GM12878 (cell line): ENCODE measurements around the gene GJB4. TPM values are rescaled to one million over a fixed set of nuclear protein-coding genes. Genes with fewer than 3 reads are reported as not detected.

Experiments
- ATAC-seq: fragments of 200-7000 bp; cut with Tn5 transposase; 3 replicates; pipeline ENCODE4 v1.9.1; 2020; ENCODE audit warnings: mild to moderate bottlenecking, moderate library complexity
- BruUV-seq: library from RNA; stranded (reverse); fragments of 400-500 nt; replicated peaks from 2 replicates; lab custom pipeline; 2021; lab: Mats Ljungman, UMichigan
- CTCF ChIA-PET: fragments of 300-600 bp; sonication (Branson Sonifier 250); formaldehyde crosslinking; extraction: SDS; loops from one replicate; lab custom pipeline; 2021; ENCODE audit warnings: inconsistent platforms; lab: Yijun Ruan, JAX
- POLR2A ChIA-PET: fragments of 350-600 bp; formaldehyde crosslinking; extraction: SDS; loops from one replicate; lab custom pipeline; 2021; ENCODE audit warnings: inconsistent platforms; lab: Charles Lee
- RAD21 ChIA-PET: fragments of 300-600 bp; sonication (Branson Sonifier 250); formaldehyde crosslinking; loops from one replicate; lab custom pipeline; 2023; ENCODE audit warnings: antibody characterized with exemption; ENCODE audit not compliant: unreplicated experiment; lab: Charles Lee
- SMC1A ChIA-PET: fragments of 300-600 bp; sonication (Branson Sonifier 250); formaldehyde crosslinking; loops from one replicate; lab custom pipeline; 2023; ENCODE audit not compliant: unreplicated experiment, uncharacterized antibody; lab: Charles Lee
- DNase-seq: peaks from one replicate; pipeline ENCODE4 v3.0.0-alpha.2; 2011; ENCODE audit warnings: low read depth, low spot score
- FAIRE-seq: peaks from 3 replicates; lab custom pipeline; 2011; peaks lifted over from hg19 to GRCh38; lab: Jason Lieb, UNC
- H2AFZ ChIP-seq: 2 replicates; pipeline ENCODE4 v1.6.0; 2011; ENCODE audit warnings: low read depth, low read length, control low read depth; ENCODE audit not compliant: control insufficient read depth
- H3K27ac ChIP-seq: 2 replicates; pipeline ENCODE4 v1.5.1; 2011; ENCODE audit warnings: control low read depth; ENCODE audit not compliant: control insufficient read depth, insufficient read depth
- H3K27me3 ChIP-seq, 2 experiments: replicated peaks in 1 of 2; 2 replicates each; pipeline versions ENCODE4 v1.6.0 to v1.6.1; 2011; ENCODE audit warnings: low read length in 1 of 2; ENCODE audit not compliant: control insufficient read depth in 2 of 2, insufficient read depth in 2 of 2
- H3K36me3 ChIP-seq, 2 experiments: 2 replicates each; pipeline ENCODE4 v1.5.1; 2011; ENCODE audit warnings: low read length in 1 of 2; ENCODE audit not compliant: control insufficient read depth in 2 of 2, insufficient read depth in 2 of 2
- H3K4me1 ChIP-seq: 2 replicates; pipeline ENCODE4 v1.6.1; 2011; ENCODE audit warnings: mild to moderate bottlenecking, low read length, moderate library complexity, mixed read lengths; ENCODE audit not compliant: control insufficient read depth, insufficient read depth
- H3K4me2 ChIP-seq: 2 replicates; pipeline ENCODE4 v1.6.0; 2011; ENCODE audit warnings: control low read depth; ENCODE audit not compliant: control insufficient read depth, insufficient read depth
- H3K4me3 ChIP-seq: fragments of 200-600 bp; sonication (generic); 2 replicates; pipeline ENCODE4 v1.5.1; 2016
- H3K79me2 ChIP-seq: 2 replicates; pipeline ENCODE4 v1.6.0; 2011; ENCODE audit warnings: low read length; ENCODE audit not compliant: control insufficient read depth, insufficient read depth
- H3K9ac ChIP-seq: 2 replicates; pipeline ENCODE4 v1.8.0; 2011; ENCODE audit warnings: low read length, control low read depth, mixed read lengths; ENCODE audit not compliant: control insufficient read depth, insufficient read depth
- H3K9me3 ChIP-seq: replicated peaks from 3 replicates; pipeline ENCODE4 v1.5.1; 2011; ENCODE audit warnings: mild to moderate bottlenecking, low read length; ENCODE audit not compliant: control insufficient read depth, insufficient read depth
- H4K20me1 ChIP-seq: 2 replicates; pipeline ENCODE4 v1.6.0; 2011; ENCODE audit not compliant: control insufficient read depth, insufficient read depth
- CREM ChIP-seq: IDR thresholded peaks from 2 replicates; pipeline ENCODE4 v1.6.1; 2014; ENCODE audit warnings: antibody characterized with exemption, low read depth
- EED ChIP-seq: sonication (generic); IDR thresholded peaks from 2 replicates; pipeline ENCODE4 v1.6.1; 2016; ENCODE audit warnings: antibody characterized with exemption, low read depth
- ETV6 ChIP-seq, 2 experiments: fragments of 450-650 bp in 1 of 2; IDR thresholded peaks in 1 of 2; conservative IDR thresholded peaks in 1 of 2; 2 replicates each; pipeline ENCODE4 v1.6.1; 2014; ENCODE audit warnings: antibody characterized with exemption in 1 of 2, borderline replicate concordance in 1 of 2, low read depth in 1 of 2, mild to moderate bottlenecking in 1 of 2, moderate library complexity in 1 of 2
- MEF2B ChIP-seq: fragments of 450-650 bp; IDR thresholded peaks from 2 replicates; pipeline ENCODE4 v1.6.1; 2018; ENCODE audit warnings: mild to moderate bottlenecking, moderate library complexity; ENCODE audit not compliant: partially characterized antibody, poor library complexity, severe bottlenecking
- RAD21 ChIP-seq: IDR thresholded peaks from 2 replicates; pipeline ENCODE4 v1.6.1; 2011; ENCODE audit warnings: mild to moderate bottlenecking, low read depth, low read length, moderate library complexity; ENCODE audit not compliant: insufficient read depth
- SIN3A ChIP-seq: IDR thresholded peaks from 2 replicates; pipeline ENCODE4 v1.6.1; 2012; ENCODE audit warnings: low read depth, low read length, improper control_type of control experiment
- SIX5 ChIP-seq: IDR thresholded peaks from 2 replicates; pipeline ENCODE4 v1.6.1; 2011; ENCODE audit warnings: mild to moderate bottlenecking, low read depth, low read length, moderate library complexity; ENCODE audit not compliant: severe bottlenecking
- SUZ12 ChIP-seq: fragments of 200-600 bp; sonication (generic); IDR thresholded peaks from one replicate; pipeline ENCODE4 v1.6.1; 2018; ENCODE audit warnings: antibody characterized with exemption, mild to moderate bottlenecking; ENCODE audit not compliant: unreplicated experiment
- TCF7 ChIP-seq: IDR thresholded peaks from 2 replicates; pipeline ENCODE4 v1.6.1; 2014; ENCODE audit warnings: antibody characterized with exemption, borderline replicate concordance
- YY1 ChIP-seq: IDR thresholded peaks from 2 replicates; pipeline ENCODE4 v1.6.1; 2011; ENCODE audit warnings: low read depth, mild to moderate bottlenecking, low read length
- ZNF274 ChIP-seq: IDR thresholded peaks from one replicate; pipeline ENCODE4 v1.8.0; 2011; ENCODE audit not compliant: insufficient read length, insufficient read depth
- ZNF622 ChIP-seq: fragments of 450-650 bp; IDR thresholded peaks from 2 replicates; pipeline ENCODE4 v1.6.1; 2017; ENCODE audit warnings: mild to moderate bottlenecking, inconsistent platforms
- WGBS: methylation state at CpG from one replicate; pipeline ENCODE4 v1.1.6; 2016; ENCODE audit warnings: low lambda C conversion rate; ENCODE audit not compliant: insufficient replicate concordance, insufficient coverage; ENCODE audit errors: missing lambda C conversion rate; 5-methylcytosine and 5-hydroxymethylcytosine counted together
- in situ Hi-C: fragments of 300-500 bp; cut with MboI; formaldehyde crosslinking; loops from 9 replicates; pipeline ENCODE4 v1.14.3; 2018; ENCODE audit warnings: mixed read lengths
- intact Hi-C: fragments of 100-400 bp; cut with micrococcal nuclease; formaldehyde crosslinking; loops from one replicate; pipeline ENCODE4 v1.14.2; 2022; ENCODE audit not compliant: unreplicated experiment
- polyA plus RNA-seq, 11 experiments: library from polyadenylated mRNA; depleted of rRNA in 4 of 11; unstranded in 6 of 11; stranded (reverse) in 5 of 11; fragments of >200 nt; fragmentation: Nextera tagmentation in 4 of 11; fragmentation: Illumina TruSeq in 1 of 11; extraction: Ambion mirVana in 4 of 11; extraction: Trizol in 1 of 11; gene quantifications; 1 replicate in 1 of 11; 2 replicates in 10 of 11; pipeline versions ENCODE4 v1.2.1 to v1.2.3, GENCODE V29; 2011 to 2016; ENCODE audit warnings: inconsistent platforms in 2 of 11, missing spikeins in 2 of 11, low read depth in 1 of 11
- total RNA-seq, 4 experiments: library from RNA; depleted of rRNA in 3 of 4; stranded (reverse); fragments of >200 nt in 3 of 4; fragmentation: Illumina TruSeq in 1 of 4; extraction: Trizol in 1 of 4; gene quantifications; 2 replicates each; pipeline versions ENCODE4 v1.2.1 to v1.2.3, GENCODE V29; 2013 to 2021
- TF ChIP-seq, protein P1 (sequence below): fragments of 450-650 bp; IDR thresholded peaks from 2 replicates; pipeline ENCODE4 v1.6.1; 2014; ENCODE audit warnings: mild to moderate bottlenecking
- TF ChIP-seq, protein P2 (sequence below): fragments of 450-650 bp; IDR thresholded peaks from 2 replicates; pipeline ENCODE4 v1.6.1; 2017; ENCODE audit warnings: low read depth, mild to moderate bottlenecking, moderate library complexity

The GJB4 gene
- total and polyA plus RNA-seq, 10 of the 15 experiments (the other 5 are each of a cell fraction or from before 2014, with no cell fraction given) = not detected

DNA sequence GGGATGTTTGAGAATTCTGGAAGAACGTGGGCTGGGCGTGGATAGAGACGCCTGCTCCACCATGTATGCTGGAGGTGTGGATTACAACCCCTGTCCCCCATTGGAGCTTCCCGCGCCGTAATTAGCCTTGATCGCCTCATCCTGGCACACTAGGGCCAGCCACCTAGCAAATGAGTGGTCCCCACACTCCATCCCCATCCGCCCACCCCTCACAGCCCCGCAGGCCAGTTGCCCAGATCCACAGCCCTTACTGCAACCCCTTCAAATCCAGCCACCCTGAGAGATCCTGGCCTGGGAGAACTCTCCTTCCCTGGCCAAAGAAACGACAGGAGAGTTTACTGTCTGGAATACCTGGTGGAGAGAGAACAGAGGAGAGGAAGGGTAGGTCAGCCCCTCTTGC lies 32.9 kb downstream of the GJB4 start:
- 0 out of 2 replicates have a peak, but pooled peaks have one; percentile 5 for TF ChIP-seq EED
- TF ChIP-seq YY1 = no peak
- TF ChIP-seq, all 136 proteins: peak for 1
- no peaks in the 10 kb centered on the region for H3K36me3 ChIP-seq
- peaks cover 15% of the 10 kb centered on the region for H3K4me1 ChIP-seq
- intact Hi-C loops (no loop called here), in situ Hi-C loops (no loop called here)
- no peaks in the 10 kb centered on the region for H3K27me3 ChIP-seq
- CTCF ChIA-PET = no interaction called here
- no peak for DNase-seq
- no peak overlapping the region for H2AFZ ChIP-seq
- H3K4me3 ChIP-seq = no peak overlapping the region
- RAD21 ChIA-PET = no interaction called here
- H3K9ac ChIP-seq = no peak overlapping the region
- no peak for FAIRE-seq
- ATAC-seq = no peak
- no TSS peak for BruUV-seq
- H4K20me1 ChIP-seq = no peaks in the 10 kb centered on the region
- H3K4me2 ChIP-seq = no peak overlapping the region
- no peak overlapping the region for H3K27ac ChIP-seq
- no peaks in the 10 kb centered on the region; the same call in 2 of the 3 replicates for H3K9me3 ChIP-seq
- 55% methylated on average over 10 of the region's 10 CpGs for WGBS
- POLR2A ChIA-PET = no interaction called here
- SMC1A ChIA-PET = no interaction called here
- no peaks in the 10 kb centered on the region for H3K79me2 ChIP-seq

DNA sequence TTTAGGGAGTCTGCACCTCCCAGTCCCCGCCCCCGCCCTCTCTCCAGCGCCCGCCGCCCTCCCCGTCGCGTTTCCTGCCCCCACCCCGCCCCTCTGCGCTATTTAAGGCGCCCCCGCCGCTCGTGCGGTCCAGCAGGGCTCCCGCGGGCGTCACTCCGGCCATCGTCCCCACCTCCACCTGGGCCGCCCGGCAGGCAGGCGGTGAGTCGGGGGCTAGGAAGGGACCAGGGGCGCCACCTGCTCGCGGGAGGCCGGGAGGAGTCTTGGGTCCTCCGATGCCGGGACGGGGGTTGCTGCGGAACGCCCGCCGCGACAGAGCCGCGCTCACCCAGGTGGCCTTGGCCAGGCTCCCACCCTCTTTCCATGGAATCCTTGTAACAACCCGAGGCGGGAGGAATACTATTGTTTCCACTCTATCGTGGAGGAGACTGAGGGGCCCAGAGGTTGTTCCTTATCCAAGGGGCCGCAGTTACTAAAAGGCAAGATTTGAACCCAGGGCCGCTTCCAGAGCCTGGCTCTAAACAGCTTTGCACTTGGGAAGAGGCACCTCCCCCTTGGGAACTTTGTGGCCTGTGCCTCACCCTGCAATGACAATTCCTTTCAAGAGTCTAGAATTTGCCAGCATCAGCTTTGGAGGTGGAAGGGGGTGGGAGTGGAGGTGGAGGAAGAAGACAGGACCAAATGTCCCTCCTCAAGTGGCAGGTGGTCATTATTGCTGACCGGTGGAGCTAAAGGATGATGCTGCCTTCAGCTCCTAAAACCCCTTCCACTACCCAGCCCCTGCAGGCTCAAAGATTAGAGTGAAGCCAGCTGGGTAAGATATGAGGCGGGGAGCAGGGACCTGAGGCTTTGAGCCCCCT lies 33.6 kb downstream of the GJB4 start, which contains the start of gene GJA4:
Gene GJA4, plus strand, starts transcription at position 132 of the 860 bp plus-strand sequence. CDS start 1,215 bp downstream, outside the sequence.
- FAIRE-seq = no peak
- TF ChIP-seq TCF7 = no peak
- TF ChIP-seq RAD21 = no peak
- TF ChIP-seq SIX5 = no peak
- TF ChIP-seq ZNF274 = no peak
- no peak for TF ChIP-seq SUZ12
- no peak for TF ChIP-seq ETV6 (conservative IDR thresholded peaks at IDR 0.05 in 1 of 2, IDR thresholded peaks at IDR 0.05 in 1 of 2; ENCODE audit: borderline replicate concordance in 1 of 2, low read depth in 1 of 2)
- no peak for TF ChIP-seq CREM
- TF ChIP-seq, protein P1, sequence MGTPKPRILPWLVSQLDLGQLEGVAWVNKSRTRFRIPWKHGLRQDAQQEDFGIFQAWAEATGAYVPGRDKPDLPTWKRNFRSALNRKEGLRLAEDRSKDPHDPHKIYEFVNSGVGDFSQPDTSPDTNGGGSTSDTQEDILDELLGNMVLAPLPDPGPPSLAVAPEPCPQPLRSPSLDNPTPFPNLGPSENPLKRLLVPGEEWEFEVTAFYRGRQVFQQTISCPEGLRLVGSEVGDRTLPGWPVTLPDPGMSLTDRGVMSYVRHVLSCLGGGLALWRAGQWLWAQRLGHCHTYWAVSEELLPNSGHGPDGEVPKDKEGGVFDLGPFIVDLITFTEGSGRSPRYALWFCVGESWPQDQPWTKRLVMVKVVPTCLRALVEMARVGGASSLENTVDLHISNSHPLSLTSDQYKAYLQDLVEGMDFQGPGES = no peak
- TF ChIP-seq ZNF622 = no peak
- no peak for TF ChIP-seq MEF2B
- TF ChIP-seq SIN3A = no peak
- TF ChIP-seq, protein P2, sequence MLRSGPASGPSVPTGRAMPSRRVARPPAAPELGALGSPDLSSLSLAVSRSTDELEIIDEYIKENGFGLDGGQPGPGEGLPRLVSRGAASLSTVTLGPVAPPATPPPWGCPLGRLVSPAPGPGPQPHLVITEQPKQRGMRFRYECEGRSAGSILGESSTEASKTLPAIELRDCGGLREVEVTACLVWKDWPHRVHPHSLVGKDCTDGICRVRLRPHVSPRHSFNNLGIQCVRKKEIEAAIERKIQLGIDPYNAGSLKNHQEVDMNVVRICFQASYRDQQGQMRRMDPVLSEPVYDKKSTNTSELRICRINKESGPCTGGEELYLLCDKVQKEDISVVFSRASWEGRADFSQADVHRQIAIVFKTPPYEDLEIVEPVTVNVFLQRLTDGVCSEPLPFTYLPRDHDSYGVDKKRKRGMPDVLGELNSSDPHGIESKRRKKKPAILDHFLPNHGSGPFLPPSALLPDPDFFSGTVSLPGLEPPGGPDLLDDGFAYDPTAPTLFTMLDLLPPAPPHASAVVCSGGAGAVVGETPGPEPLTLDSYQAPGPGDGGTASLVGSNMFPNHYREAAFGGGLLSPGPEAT = no peak

More for the DNA sequence above, 33.6 kb downstream of the GJB4 start, which contains the start of gene GJA4:
- H3K4me1 ChIP-seq = peaks cover 19% of the 10 kb centered on the region
- no peaks in the 10 kb centered on the region for H4K20me1 ChIP-seq
- SMC1A ChIA-PET = interaction anchor here (0.6 kb wide), 1 partner anchor 21 kb away, joined by 3 read pairs; no protein-coding TSS in a partner anchor
- H3K9ac ChIP-seq = no peak within 1 kb of the TSS
- RAD21 ChIA-PET = no interaction called here
- no peaks in the 10 kb centered on the region for H3K36me3 ChIP-seq
- intact Hi-C loops = no loop called here
- POLR2A ChIA-PET = no interaction called here
- 31% methylated on average over 37 of the region's 45 CpGs for WGBS
- H3K4me3 ChIP-seq = no peak within 1 kb of the TSS
- CTCF ChIA-PET = interaction anchor here (0.5 kb wide), 1 partner anchor 61 kb away, joined by 3 read pairs; no protein-coding TSS in a partner anchor
- ATAC-seq (no peak), DNase-seq (no peak)
- in situ Hi-C loops = no loop called here
- no TSS peak for BruUV-seq
- no peaks in the 10 kb centered on the region; the same call in 2 of the 3 replicates for H3K9me3 ChIP-seq
- no peak within 1 kb of the TSS; the same call in 1 of the 2 replicates for H3K4me2 ChIP-seq
- no peaks in the 10 kb centered on the region for H3K27me3 ChIP-seq
- H3K27ac ChIP-seq = no peak within 1 kb of the TSS
- no peak within 1 kb of the TSS for H2AFZ ChIP-seq
- H3K79me2 ChIP-seq = no peaks in the 10 kb centered on the region
